Thymus (tissue), 11 donors: ENCODE data around the gene DMD. TPM values are rescaled to one million over a fixed set of nuclear protein-coding genes. Genes with fewer than 3 reads are reported as not detected.

ENCODE experiments used
- DNase-seq, 9 donors: peaks; one replicate each; pipeline ENCODE4 v3.0.0-alpha.2; 2013; ENCODE audit warnings: low spot score in 9 of 9, low read depth in 6 of 9, missing footprints in 1 of 9
- H3K27ac ChIP-seq, 2 donors: one replicate each; pipeline ENCODE4 v1.5.1; 2013; ENCODE audit warnings: control low read depth in 1 of 2, low read depth in 1 of 2, low read length in 1 of 2, mild to moderate bottlenecking in 1 of 2, moderate library complexity in 1 of 2
- H3K27me3 ChIP-seq, 2 donors: one replicate each; pipeline ENCODE4 v1.5.1; 2013; ENCODE audit warnings: low read length in 1 of 2; ENCODE audit not compliant: control insufficient read depth in 2 of 2, insufficient read depth in 1 of 2
- H3K36me3 ChIP-seq, 2 donors: one replicate each; pipeline ENCODE4 v1.5.1; 2013; ENCODE audit warnings: low read length in 1 of 2, mild to moderate bottlenecking in 1 of 2, moderate library complexity in 1 of 2; ENCODE audit not compliant: control insufficient read depth in 2 of 2, insufficient read depth in 2 of 2
- H3K4me1 ChIP-seq, 2 donors: one replicate each; pipeline ENCODE4 v1.5.1; 2013; ENCODE audit warnings: low read length in 2 of 2; ENCODE audit not compliant: control insufficient read depth in 2 of 2, insufficient read depth in 2 of 2
- H3K4me3 ChIP-seq, 2 donors: one replicate each; pipeline ENCODE4 v1.5.1; 2013; ENCODE audit warnings: low read length in 2 of 2, control low read depth in 1 of 2, mild to moderate bottlenecking in 1 of 2
- H3K9me3 ChIP-seq, 2 donors: one replicate each; pipeline ENCODE4 v1.5.1; 2013; ENCODE audit warnings: low read length in 1 of 2, mild to moderate bottlenecking in 1 of 2; ENCODE audit not compliant: control insufficient read depth in 2 of 2, insufficient read depth in 1 of 2
- WGBS: extraction: QIAGEN DNeasy Blood & Tissue Kit; methylation state at CpG from one replicate; pipeline ENCODE4 v1.1.7; 2013; 5-methylcytosine and 5-hydroxymethylcytosine counted together
- polyA plus RNA-seq: library from polyadenylated mRNA; stranded (reverse); fragments of 200-250 nt; gene quantifications from one replicate; pipeline ENCODE4 v1.2.3, GENCODE V29; 2013
- total RNA-seq: library from RNA; stranded (reverse); fragments of 120-200 nt; gene quantifications from one replicate; pipeline ENCODE4 v1.2.4, GENCODE V29; 2013
- donor health status: healthy.

DMD gene
- total and polyA plus RNA-seq, 2 donors, result 4.7 to 5.7 TPM

- no peak overlapping the region for H3K4me3 ChIP-seq
- DNase-seq, result no peak
- no peaks in the 10 kb centered on the region for H3K9me3 ChIP-seq
- H3K36me3 ChIP-seq, result no peaks in the 10 kb centered on the region
- no peaks in the 10 kb centered on the region for H3K4me1 ChIP-seq
- H3K27me3 ChIP-seq, result no peaks in the 10 kb centered on the region
- 97% methylated on average over 5 of the region's 5 CpGs for WGBS
- H3K27ac ChIP-seq, result no peak overlapping the region
These were observed 2044.5 kb downstream of the DMD start for GRCh38 chrX:31166832-31167231.

GRCh38 chrX:31166416-31166815 is 2044.9 kb downstream of the DMD start:
- Histone ChIP-seq H3K27me3 (no peaks in the 10 kb centered on the region), H3K36me3 (no peaks in the 10 kb centered on the region), H3K4me1 (no peaks in the 10 kb centered on the region), H3K4me3 (no peak overlapping the region), H3K27ac (no peak overlapping the region), H3K9me3 (no peaks in the 10 kb centered on the region)
- 96% methylated on average over 5 of the region's 5 CpGs for WGBS
- DNase-seq, result no peak

DNA sequence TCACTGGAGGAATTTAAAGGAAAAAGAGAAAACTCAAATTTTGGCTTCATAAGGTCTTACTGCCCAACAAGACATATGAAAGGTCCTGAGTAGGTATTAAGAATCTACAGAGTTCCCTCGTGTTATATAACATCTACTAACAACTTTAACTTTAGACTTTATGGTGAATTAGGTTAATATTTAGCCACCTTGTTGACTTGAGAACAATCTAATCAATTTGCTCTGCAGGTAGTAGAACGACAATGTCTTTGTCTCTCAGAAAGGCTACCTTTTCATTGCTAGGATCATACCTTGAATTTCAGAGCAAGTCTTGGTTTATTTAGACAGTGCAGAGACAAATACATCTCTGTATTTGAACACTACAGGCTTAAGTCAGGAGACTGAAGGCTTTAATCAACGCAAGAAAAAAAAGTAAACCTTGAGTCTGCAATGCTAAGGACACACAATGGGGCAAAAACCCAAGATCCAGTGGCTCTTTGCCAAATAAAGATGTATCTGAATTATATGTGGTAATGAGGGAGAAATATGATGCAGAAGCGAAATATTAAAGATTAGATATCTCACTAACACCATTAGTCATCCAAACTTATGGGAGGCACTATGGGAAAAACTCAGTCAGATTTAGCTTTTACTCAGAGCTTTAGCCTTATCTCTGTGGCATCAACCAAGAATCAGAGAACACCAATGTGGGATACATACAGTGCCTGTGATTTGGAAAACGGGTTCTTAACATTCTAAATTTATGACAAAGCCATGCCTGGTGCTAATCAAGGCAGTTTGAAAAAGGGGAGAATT is 2045.9 kb downstream of the DMD start:
- 72% methylated on average over 5 of the region's 5 CpGs for WGBS
- Histone ChIP-seq H3K27ac (no peak overlapping the region), H3K4me3 (no peak overlapping the region), H3K27me3 (no peaks in the 10 kb centered on the region), H3K36me3 (no peaks in the 10 kb centered on the region), H3K9me3 (no peaks in the 10 kb centered on the region), H3K4me1 (no peaks in the 10 kb centered on the region)
- DNase-seq, result no peak

DNA sequence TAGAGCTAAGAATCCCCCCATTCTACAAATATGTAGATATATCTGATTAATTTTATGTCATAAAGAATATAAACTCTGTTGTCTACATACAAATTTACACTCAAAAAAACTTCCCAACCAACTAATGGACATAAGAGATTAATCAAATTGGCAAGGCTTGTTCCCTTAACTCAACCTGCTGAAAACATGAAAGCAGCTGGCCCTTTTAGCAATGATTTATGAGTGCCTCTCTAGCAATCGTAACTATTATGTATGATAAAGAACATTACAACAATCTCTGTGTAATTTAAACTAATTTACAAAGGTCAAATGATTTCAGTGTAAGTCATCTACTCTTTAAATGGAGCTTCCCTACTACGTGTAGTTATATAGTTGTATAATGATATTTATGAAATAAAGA is 2056.4 kb downstream of the DMD start:
- DNase-seq, result no peak
- Histone ChIP-seq H3K4me3 (no peak overlapping the region), H3K27me3 (no peaks in the 10 kb centered on the region), H3K4me1 (no peaks in the 10 kb centered on the region), H3K27ac (no peak overlapping the region), H3K36me3 (no peaks in the 10 kb centered on the region), H3K9me3 (no peaks in the 10 kb centered on the region)
- WGBS, result 92% methylated on average over 2 of the region's 2 CpGs

GRCh38 chrX:31153475-31154047 is 2057.8 kb downstream of the DMD start:
- DNase-seq, result no peak
- Histone ChIP-seq H3K27me3 (no peaks in the 10 kb centered on the region), H3K4me3 (no peak overlapping the region), H3K36me3 (no peaks in the 10 kb centered on the region), H3K9me3 (no peaks in the 10 kb centered on the region), H3K27ac (no peak overlapping the region), H3K4me1 (no peaks in the 10 kb centered on the region)
- WGBS, result 94% methylated on average over 1 of the region's 1 CpG

DNA sequence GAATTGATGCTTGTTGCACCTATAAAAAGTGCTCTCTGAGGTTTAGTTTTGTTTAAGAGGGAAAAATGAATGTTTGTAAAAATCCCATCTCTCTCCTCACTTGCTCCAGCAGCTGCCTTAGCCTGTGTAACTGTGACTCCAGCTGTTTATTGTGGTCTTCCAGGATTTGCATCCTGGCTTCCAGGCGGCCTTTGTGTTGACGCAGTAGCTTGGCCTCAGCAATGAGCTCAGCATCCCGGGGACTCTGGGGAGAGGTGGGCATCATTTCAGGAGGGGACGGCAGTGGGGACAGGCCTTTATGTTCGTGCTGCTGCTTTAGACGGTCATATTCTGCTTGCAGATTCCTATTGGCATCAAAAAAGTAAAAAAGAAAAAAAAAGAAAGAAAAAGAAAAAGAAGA is 2064.2 kb downstream of the DMD start:
- no peak for DNase-seq
- 97% methylated on average over 6 of the region's 6 CpGs for WGBS
- Histone ChIP-seq H3K9me3 (no peaks in the 10 kb centered on the region), H3K27ac (no peak overlapping the region), H3K27me3 (no peaks in the 10 kb centered on the region), H3K36me3 (no peaks in the 10 kb centered on the region), H3K4me1 (no peaks in the 10 kb centered on the region), H3K4me3 (no peak overlapping the region)

DNA sequence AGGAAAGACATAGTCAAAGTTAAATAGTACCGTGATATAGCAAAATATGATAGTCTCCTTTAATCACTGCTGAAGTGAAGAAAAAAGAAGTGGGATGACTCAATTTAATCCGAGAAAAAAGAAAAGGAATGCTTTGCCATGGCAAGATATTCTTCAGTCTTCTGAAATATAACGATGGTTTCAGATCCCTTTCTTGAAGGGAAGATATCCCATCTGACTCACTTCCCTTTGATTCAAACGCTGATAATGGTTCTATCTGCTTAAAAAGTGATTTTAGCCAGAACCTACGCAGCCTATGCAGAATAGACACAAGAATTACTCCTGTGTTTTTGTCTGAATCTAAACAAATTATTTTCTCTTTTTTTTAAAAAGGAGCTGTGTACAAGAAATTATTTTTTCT is 2071.4 kb downstream of the DMD start:
- H3K4me3 ChIP-seq, result no peak overlapping the region
- no peaks in the 10 kb centered on the region for H3K36me3 ChIP-seq
- H3K9me3 ChIP-seq, result no peaks in the 10 kb centered on the region
- 86% methylated on average over 5 of the region's 5 CpGs for WGBS
- H3K27ac ChIP-seq, result no peak overlapping the region
- H3K4me1 ChIP-seq, result no peaks in the 10 kb centered on the region
- DNase-seq, result no peak
- H3K27me3 ChIP-seq, result no peaks in the 10 kb centered on the region

DNA sequence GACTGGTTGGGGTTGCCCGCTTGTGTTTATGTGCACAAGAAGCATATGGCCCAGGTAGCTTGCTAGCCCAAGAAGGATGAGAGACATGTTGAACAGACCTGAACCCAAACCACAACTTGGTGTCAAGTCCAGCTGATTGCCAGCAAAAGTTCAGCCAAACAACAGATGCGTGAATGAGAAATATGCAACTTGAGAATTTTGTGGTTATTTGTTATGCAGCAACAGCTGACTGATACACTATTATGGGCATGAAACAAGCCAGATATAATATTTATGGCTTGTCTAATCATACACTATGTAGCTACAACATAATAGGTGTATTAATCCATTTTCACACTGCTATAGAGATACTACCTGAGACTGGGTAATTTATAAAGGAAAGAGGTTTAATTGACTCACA is 2073.2 kb downstream of the DMD start:
- H3K4me3 ChIP-seq, result no peak overlapping the region
- WGBS, result 97% methylated on average over 2 of the region's 2 CpGs
- DNase-seq, result no peak
- peaks cover 0 to 2% of the 10 kb centered on the region in 2 donors for H3K4me1 ChIP-seq
- H3K27ac ChIP-seq, result no peak overlapping the region
- no peaks in the 10 kb centered on the region for H3K27me3 ChIP-seq
- no peaks in the 10 kb centered on the region for H3K9me3 ChIP-seq
- no peaks in the 10 kb centered on the region for H3K36me3 ChIP-seq

DNA sequence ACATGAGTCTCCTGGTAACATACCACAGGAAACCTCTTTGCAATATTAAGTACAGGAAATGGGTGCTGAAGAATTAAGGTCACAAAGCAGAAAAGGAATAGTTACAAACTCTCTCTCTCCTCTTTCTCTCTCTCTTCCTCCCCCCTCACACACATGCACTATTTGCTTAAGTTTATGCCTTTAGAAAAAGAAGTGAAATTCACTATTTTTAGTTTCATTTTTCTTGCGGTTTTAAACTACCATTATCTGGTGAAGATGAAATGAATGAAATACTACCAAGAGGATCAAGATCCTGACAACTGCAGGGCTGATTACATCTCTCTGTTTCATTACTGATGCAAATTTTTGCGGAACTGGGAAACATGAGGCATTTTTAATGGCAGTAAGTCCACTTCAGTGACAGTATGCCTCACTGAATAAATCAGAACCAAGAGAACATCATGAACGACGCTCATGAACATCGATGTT is 2075.2 kb downstream of the DMD start:
- H3K4me3 ChIP-seq, result no peak overlapping the region
- H3K36me3 ChIP-seq, result no peaks in the 10 kb centered on the region
- no peaks in the 10 kb centered on the region for H3K27me3 ChIP-seq
- peak overlapping the region in 1 of 2 donors; percentile 52 for H3K27ac ChIP-seq
- DNase-seq, result peak in 2 of 9 donors; percentile 6 to 37
- H3K9me3 ChIP-seq, result no peaks in the 10 kb centered on the region
- 37% methylated on average over 5 of the region's 5 CpGs for WGBS
- H3K4me1 ChIP-seq, result peaks cover 0 to 4% of the 10 kb centered on the region in 2 donors
